HEK293 (cell line): Measurements from ENCODE around the gene SUMO3.

Experiments used
- ZBTB1 ChIP-seq: fragments of 450-650 bp; formaldehyde crosslinking; IDR thresholded peaks from 2 replicates; pipeline ENCODE4 v1.5.1; 2016; ENCODE audit warnings: missing biosample characterization, missing genetic modification characterization
- ZBTB21 ChIP-seq: fragments of 450-650 bp; formaldehyde crosslinking; IDR thresholded peaks from 2 replicates; pipeline ENCODE4 v1.5.1; 2017; ENCODE audit warnings: missing biosample characterization, missing genetic modification characterization

- TF ChIP-seq ZBTB21 (tag by site-specific recombination) (no peak), ZBTB1 (tag by site-specific recombination) (no peak)
These were observed 31.8 kb upstream of the SUMO3 start for GRCh38 chr21:44849616-44850130.
